GM23248 (cell line): Measurements from ENCODE around the gene HDAC3. TPM values are rescaled to one million over a fixed set of nuclear protein-coding genes. Genes with fewer than 3 reads are reported as not detected.

Experiments used
- DNase-seq: peaks from one replicate; pipeline ENCODE4 v3.0.0-alpha.2; 2015
- H2AFZ ChIP-seq: fragments of 200-600 bp; sonication (generic); 2 replicates; pipeline ENCODE4 v1.6.1; 2016; ENCODE audit warnings: antibody characterized with exemption
- H3F3A ChIP-seq: fragments of 200-600 bp; sonication (generic); 2 replicates; pipeline ENCODE4 v1.6.1; 2016; ENCODE audit warnings: mild to moderate bottlenecking, antibody characterized with exemption, mixed run types; ENCODE audit not compliant: insufficient read depth
- H3K27ac ChIP-seq: fragments of 200-600 bp; sonication (generic); 2 replicates; pipeline ENCODE4 v1.5.1; 2016; ENCODE audit warnings: mild to moderate bottlenecking
- H3K27me3 ChIP-seq: fragments of 200-600 bp; sonication (generic); replicated peaks from 2 replicates; pipeline ENCODE4 v1.6.1; 2016; ENCODE audit warnings: mild to moderate bottlenecking; ENCODE audit not compliant: insufficient read depth
- H3K36me3 ChIP-seq: fragments of 200-600 bp; sonication (generic); 2 replicates; pipeline ENCODE4 v1.6.1; 2016; ENCODE audit warnings: low read depth, mild to moderate bottlenecking
- H3K4me1 ChIP-seq: fragments of 200-600 bp; sonication (generic); 2 replicates; pipeline ENCODE4 v1.6.1; 2016; ENCODE audit warnings: mild to moderate bottlenecking; ENCODE audit not compliant: insufficient read depth
- H3K4me2 ChIP-seq: fragments of 200-600 bp; sonication (generic); one replicate; pipeline ENCODE4 v1.6.1; 2016; ENCODE audit warnings: mild to moderate bottlenecking; ENCODE audit not compliant: unreplicated experiment
- H3K4me3 ChIP-seq: fragments of 200-600 bp; sonication (generic); 2 replicates; pipeline ENCODE4 v1.5.1; 2016; ENCODE audit warnings: mild to moderate bottlenecking
- H3K79me2 ChIP-seq: fragments of 200-600 bp; sonication (generic); 2 replicates; pipeline ENCODE4 v1.6.1; 2016; ENCODE audit warnings: mild to moderate bottlenecking; ENCODE audit not compliant: insufficient read depth
- H3K9ac ChIP-seq: fragments of 200-600 bp; sonication (generic); 2 replicates; pipeline ENCODE4 v1.6.1; 2016; ENCODE audit warnings: mild to moderate bottlenecking
- H3K9me2 ChIP-seq: fragments of 200-600 bp; sonication (generic); 2 replicates; pipeline ENCODE4 v1.6.1; 2016; ENCODE audit warnings: mixed run types, mild to moderate bottlenecking, moderate library complexity; ENCODE audit not compliant: insufficient read depth
- H3K9me3 ChIP-seq: fragments of 200-600 bp; sonication (generic); one replicate; pipeline ENCODE4 v1.6.1; 2017; ENCODE audit warnings: low read depth
- H4K20me1 ChIP-seq: fragments of 200-600 bp; sonication (generic); 2 replicates; pipeline ENCODE4 v1.6.0; 2016; ENCODE audit not compliant: insufficient read depth
- EZH2 ChIP-seq: fragments of 200-600 bp; sonication (generic); IDR thresholded peaks from 2 replicates; pipeline ENCODE4 v1.6.1; 2018; ENCODE audit warnings: antibody characterized with exemption, mild to moderate bottlenecking; ENCODE audit not compliant: insufficient read depth, poor library complexity, severe bottlenecking
- EZH2phosphoT487 ChIP-seq: fragments of 200-600 bp; sonication (generic); IDR thresholded peaks from 2 replicates; pipeline ENCODE4 v1.6.1; 2018; ENCODE audit warnings: antibody characterized with exemption, moderate library complexity, mild to moderate bottlenecking, low read depth; ENCODE audit not compliant: insufficient read depth
- WGBS, 2 experiments: methylation state at CpG; one replicate each; pipeline ENCODE4 v1.1.6; 2015 to 2017; ENCODE audit warnings: low lambda C conversion rate in 2 of 2, low coverage in 1 of 2; ENCODE audit errors: missing lambda C conversion rate in 2 of 2; 5-methylcytosine and 5-hydroxymethylcytosine counted together
- in situ Hi-C: fragments of 300-500 bp; cut with MboI; formaldehyde crosslinking; loops from 2 replicates; pipeline ENCODE4 v1.15.0; 2020
- polyA plus RNA-seq: library from polyadenylated mRNA; unstranded; fragments of >200 nt; fragmentation: Nextera tagmentation; extraction: Ambion mirVana; gene quantifications from 2 replicates; pipeline ENCODE4 v1.2.1, GENCODE V29; 2016
- total RNA-seq: library from RNA; depleted of rRNA; stranded (reverse); fragments of >200 nt; shearing (Covaris generic); gene quantifications from 2 replicates; pipeline ENCODE4 v1.2.3, GENCODE V29; 2014

The HDAC3 gene
- total and polyA plus RNA-seq, 2 experiments from 2014 or later: 53.2 to 62.9 TPM

DNA sequence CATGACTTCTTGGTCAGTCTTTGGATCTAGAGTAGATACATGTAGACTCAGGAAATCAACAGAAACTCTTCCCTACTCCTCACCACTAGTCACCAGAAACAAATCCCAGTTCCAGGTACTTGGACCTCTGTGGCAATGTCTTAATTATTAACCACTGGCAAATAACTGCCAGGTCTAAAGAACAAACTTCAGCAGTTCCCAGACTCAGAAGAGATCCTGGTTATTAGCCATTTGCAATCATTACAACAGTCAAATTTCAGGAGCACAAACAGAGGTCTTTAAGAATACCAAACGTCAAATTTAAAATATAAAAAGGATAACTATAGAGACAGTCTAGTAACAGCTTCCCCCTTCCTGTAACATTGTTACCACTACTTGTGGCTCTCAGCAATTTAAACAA is 28.1 kb downstream of the HDAC3 start:
- in situ Hi-C loops: no loop called here
- WGBS, 2 experiments: 95 to 100% methylated on average over 1 of the region's 1 CpG
- Histone ChIP-seq H3F3A (peaks cover 19% of the 10 kb centered on the region), H2AFZ (no peak overlapping the region), H3K4me2 (no peak overlapping the region), H3K9me3 (no peaks in the 10 kb centered on the region), H3K27me3 (no peaks in the 10 kb centered on the region), H3K36me3 (no peaks in the 10 kb centered on the region), H3K9ac (no peak overlapping the region), H4K20me1 (no peaks in the 10 kb centered on the region), H3K79me2 (peaks cover 96% of the 10 kb centered on the region), H3K4me3 (no peak overlapping the region), H3K27ac (no peak overlapping the region), H3K9me2 (no peaks in the 10 kb centered on the region), H3K4me1 (peaks cover 16% of the 10 kb centered on the region)
- no peak for DNase-seq
- no peak for TF ChIP-seq EZH2phosphoT487

DNA sequence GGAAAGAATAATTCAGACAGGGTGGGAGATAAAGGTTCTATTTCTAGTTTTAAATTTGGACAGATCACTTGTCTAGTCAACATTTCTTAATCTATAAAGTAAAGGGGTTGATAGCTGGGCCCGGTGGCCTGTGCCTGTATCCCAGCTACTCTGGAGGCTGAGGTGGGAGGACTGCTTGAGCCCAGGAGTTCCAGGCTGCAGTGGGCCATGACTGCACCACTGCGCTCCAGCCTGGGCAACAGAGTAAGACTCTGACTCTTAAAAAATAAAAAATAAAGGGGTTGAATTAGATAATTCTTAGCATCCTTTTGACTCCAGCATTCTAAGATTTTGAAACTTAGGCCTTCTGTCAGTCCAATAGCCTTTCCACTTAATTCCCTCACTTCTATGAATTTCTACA is 28.6 kb downstream of the HDAC3 start:
- peaks cover 20% of the 10 kb centered on the region for H3K4me1 ChIP-seq
- DNase-seq: no peak
- H3K9ac ChIP-seq: no peak overlapping the region
- H3K9me2 ChIP-seq: no peaks in the 10 kb centered on the region
- no peaks in the 10 kb centered on the region for H4K20me1 ChIP-seq
- no peak overlapping the region for H2AFZ ChIP-seq
- H3K9me3 ChIP-seq: no peaks in the 10 kb centered on the region
- H3K4me3 ChIP-seq: no peak overlapping the region
- H3K4me2 ChIP-seq: no peak overlapping the region
- no peaks in the 10 kb centered on the region for H3K27me3 ChIP-seq
- in situ Hi-C loops: no loop called here
- H3K27ac ChIP-seq: no peak overlapping the region
- H3K36me3 ChIP-seq: no peaks in the 10 kb centered on the region
- H3F3A ChIP-seq: peaks cover 24% of the 10 kb centered on the region
- WGBS, 2 experiments: 97 to 98% methylated on average over 2 of the region's 2 CpGs
- no peak for TF ChIP-seq EZH2phosphoT487
- no peak for TF ChIP-seq EZH2
- H3K79me2 ChIP-seq: peaks cover 96% of the 10 kb centered on the region

DNA sequence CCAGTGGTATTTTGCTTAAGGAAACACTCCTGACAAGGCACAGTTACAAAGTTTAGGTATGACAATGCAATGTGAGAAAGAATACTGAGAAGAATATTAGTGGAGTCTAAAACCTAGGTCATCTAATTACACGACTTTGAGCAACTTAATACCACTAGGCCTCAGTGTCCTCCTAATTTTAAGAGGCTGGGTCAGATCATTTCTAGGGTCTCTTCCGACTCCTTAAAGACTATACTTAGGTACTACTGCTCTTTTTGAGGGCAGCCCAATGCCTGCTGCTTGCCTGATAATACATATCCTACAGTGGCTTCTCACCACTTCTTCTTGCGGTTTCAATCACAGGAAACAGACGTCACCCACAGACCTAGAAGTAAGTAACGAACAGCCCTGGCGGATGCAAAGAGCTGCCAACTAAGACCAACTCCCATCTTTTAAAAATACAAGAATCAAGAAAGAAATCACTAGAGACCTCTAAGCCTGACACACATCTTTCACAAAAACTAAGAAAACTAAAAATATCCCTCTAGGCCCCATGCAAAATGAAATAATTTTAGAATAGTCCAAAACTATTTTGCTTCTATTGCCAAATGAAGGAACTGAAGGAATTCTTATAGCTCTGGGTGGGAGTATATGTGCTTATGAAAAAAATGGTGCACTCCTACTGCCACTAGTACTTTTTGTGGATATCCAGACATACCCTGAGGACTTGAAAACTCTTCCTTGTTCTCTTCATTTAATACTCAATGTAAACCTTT is 30.9 kb downstream of the HDAC3 start:
- DNase-seq: no peak
- no peaks in the 10 kb centered on the region for H3K9me3 ChIP-seq
- H4K20me1 ChIP-seq: no peaks in the 10 kb centered on the region
- H2AFZ ChIP-seq: 0 out of 2 replicates have a peak overlapping the region, but pooled peaks have one; percentile 27
- in situ Hi-C loops: no loop called here
- no peak for TF ChIP-seq EZH2
- TF ChIP-seq EZH2phosphoT487: no peak
- WGBS, 2 experiments: 83 to 87% methylated on average over 6 of the region's 6 CpGs
- H3K79me2 ChIP-seq: peaks cover 96% of the 10 kb centered on the region
- peak overlapping the region; percentile 81; the same call in 1 of the 2 replicates for H3K9ac ChIP-seq
- H3K36me3 ChIP-seq: no peaks in the 10 kb centered on the region
- H3K27me3 ChIP-seq: no peaks in the 10 kb centered on the region
- H3F3A ChIP-seq: peaks cover 29% of the 10 kb centered on the region
- no peak overlapping the region for H3K4me3 ChIP-seq
- H3K9me2 ChIP-seq: no peaks in the 10 kb centered on the region
- peak overlapping the region; percentile 97 for H3K4me2 ChIP-seq
- peak overlapping the region; percentile 95 for H3K27ac ChIP-seq
- peaks cover 20% of the 10 kb centered on the region for H3K4me1 ChIP-seq

DNA sequence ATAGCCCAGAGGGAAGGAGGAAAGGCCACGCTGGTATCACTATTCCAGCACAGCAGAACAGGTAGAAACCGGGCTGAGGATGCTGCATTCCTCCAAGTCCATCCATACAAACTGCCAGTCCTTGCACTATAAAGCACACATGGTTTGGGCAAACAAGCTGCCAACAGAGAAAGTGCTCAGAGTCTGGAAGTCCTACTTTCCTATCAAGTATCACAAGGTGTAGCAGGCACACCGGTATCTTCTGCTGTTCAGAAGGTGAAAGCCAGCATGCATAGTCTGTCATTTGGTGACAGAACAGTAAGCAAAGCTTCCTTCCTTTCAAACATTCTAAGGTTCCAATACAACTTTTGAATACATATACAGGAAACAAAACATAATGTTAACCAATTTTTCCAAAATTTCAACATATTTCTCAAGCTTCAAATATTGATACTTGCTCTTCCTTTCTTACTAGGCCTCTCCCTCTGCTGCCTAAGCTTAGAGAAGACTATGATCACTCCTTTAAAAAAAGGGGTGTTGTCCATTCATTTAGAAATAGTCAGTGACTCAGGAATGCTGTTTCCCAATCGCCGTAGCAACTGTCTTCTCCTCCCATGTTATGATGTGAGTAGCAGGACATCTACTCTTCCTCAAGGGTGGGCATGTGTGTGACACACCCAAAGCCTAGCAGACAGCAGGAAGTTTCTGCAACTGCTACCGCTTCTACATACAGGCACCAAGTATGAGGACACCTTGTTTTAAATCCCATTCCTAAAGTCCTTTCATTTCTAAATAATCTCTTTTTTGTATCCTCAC is 32.5 kb downstream of the HDAC3 start:
- DNase-seq: peak; percentile 98
- H3K36me3 ChIP-seq: no peaks in the 10 kb centered on the region
- H3F3A ChIP-seq: peaks cover 37% of the 10 kb centered on the region
- peaks cover 96% of the 10 kb centered on the region for H3K79me2 ChIP-seq
- H2AFZ ChIP-seq: peak overlapping the region; percentile 63
- H3K27ac ChIP-seq: peak overlapping the region; percentile 95
- H3K27me3 ChIP-seq: no peaks in the 10 kb centered on the region
- in situ Hi-C loops: no loop called here
- H3K4me1 ChIP-seq: peaks cover 24% of the 10 kb centered on the region
- no peaks in the 10 kb centered on the region for H3K9me2 ChIP-seq
- H4K20me1 ChIP-seq: no peaks in the 10 kb centered on the region
- WGBS, 2 experiments: 25 to 35% methylated on average over 6 of the region's 6 CpGs
- peak overlapping the region; percentile 97 for H3K4me2 ChIP-seq
- H3K9ac ChIP-seq: peak overlapping the region; percentile 81
- no peak for TF ChIP-seq EZH2phosphoT487
- no peak for TF ChIP-seq EZH2
- H3K4me3 ChIP-seq: peak overlapping the region; percentile 66
- no peaks in the 10 kb centered on the region for H3K9me3 ChIP-seq
